SK-N-SH treated with all-trans-retinoic acid at 6 μM for 48 hours (cell line): Measurements from ENCODE around the gene FLG2.

Experiments used
- ATAC-seq: fragments of 200-7000 bp; cut with Tn5 transposase; 3 replicates; pipeline ENCODE4 v1.9.1; 2020; ENCODE audit warnings: mild to moderate bottlenecking, moderate library complexity
- ARNTL ChIP-seq: fragments of 450-650 bp; formaldehyde crosslinking; IDR thresholded peaks from 2 replicates; pipeline ENCODE4 v1.5.0; 2020; ENCODE audit warnings: low read depth, mild to moderate bottlenecking, moderate library complexity, borderline replicate concordance
- BACH2 ChIP-seq: fragments of 250-450 bp; sonication (Bioruptor Pico); IDR thresholded peaks from 2 replicates; pipeline ENCODE4 v1.9.0; 2021; ENCODE audit warnings: mild to moderate bottlenecking, borderline replicate concordance
- CREB5 ChIP-seq: fragments of 250-450 bp; sonication (Bioruptor Pico); IDR thresholded peaks from 2 replicates; pipeline ENCODE4 v1.5.1; 2020; ENCODE audit warnings: low read depth, mild to moderate bottlenecking, moderate library complexity
- CSDC2 ChIP-seq: fragments of 250-450 bp; sonication (Bioruptor Pico); IDR thresholded peaks from 2 replicates; pipeline ENCODE4 v1.5.0; 2020; ENCODE audit warnings: mild to moderate bottlenecking, moderate library complexity
- CSRNP3 ChIP-seq: fragments of 250-450 bp; sonication (Bioruptor Pico); IDR thresholded peaks from 2 replicates; pipeline ENCODE4 v1.5.1; 2021; ENCODE audit warnings: mild to moderate bottlenecking, moderate library complexity
- ESRRG ChIP-seq: fragments of 250-450 bp; sonication (Bioruptor Pico); IDR thresholded peaks from 2 replicates; pipeline ENCODE4 v1.6.1; 2021; ENCODE audit warnings: mild to moderate bottlenecking
- GLIS3 ChIP-seq: fragments of 250-450 bp; sonication (Bioruptor Pico); IDR thresholded peaks from 2 replicates; pipeline ENCODE4 v1.5.0; 2020; ENCODE audit warnings: mild to moderate bottlenecking, moderate library complexity
- ISL1 ChIP-seq: fragments of 250-450 bp; sonication (Bioruptor Pico); IDR thresholded peaks from 2 replicates; pipeline ENCODE4 v2.1.2; 2022; ENCODE audit warnings: mild to moderate bottlenecking, moderate library complexity
- OSR1 ChIP-seq: fragments of 250-450 bp; sonication (Bioruptor Pico); IDR thresholded peaks from 2 replicates; pipeline ENCODE4 v1.8.0; 2022; ENCODE audit warnings: moderate library complexity, mild to moderate bottlenecking, inconsistent platforms
- POU6F1 ChIP-seq: fragments of 250-450 bp; sonication (Bioruptor Pico); IDR thresholded peaks from 2 replicates; pipeline ENCODE4 v1.8.0; 2021; ENCODE audit warnings: low read depth, mild to moderate bottlenecking, moderate library complexity, borderline replicate concordance
- PPARA ChIP-seq: fragments of 250-450 bp; sonication (Bioruptor Pico); IDR thresholded peaks from 2 replicates; pipeline ENCODE4 v1.5.0; 2020; ENCODE audit warnings: mild to moderate bottlenecking, borderline replicate concordance
- RARB ChIP-seq: fragments of 250-450 bp; sonication (Bioruptor Pico); IDR thresholded peaks from 2 replicates; pipeline ENCODE4 v1.8.0; 2021; ENCODE audit warnings: mild to moderate bottlenecking, moderate library complexity
- SNAI2 ChIP-seq: fragments of 250-450 bp; sonication (Bioruptor Pico); IDR thresholded peaks from 2 replicates; pipeline ENCODE4 v1.5.0; 2020; ENCODE audit warnings: mild to moderate bottlenecking, moderate library complexity
- TCF4 ChIP-seq: fragments of 250-450 bp; sonication (Bioruptor Pico); IDR thresholded peaks from 2 replicates; pipeline ENCODE4 v1.8.0; 2021; ENCODE audit warnings: mild to moderate bottlenecking, moderate library complexity, borderline replicate concordance
- TOX ChIP-seq: fragments of 250-450 bp; sonication (Bioruptor Pico); IDR thresholded peaks from 2 replicates; pipeline ENCODE4 v1.8.0; 2021; ENCODE audit warnings: mild to moderate bottlenecking, moderate library complexity, borderline replicate concordance
- ZC3H10 ChIP-seq: fragments of 250-450 bp; sonication (Bioruptor Pico); IDR thresholded peaks from 2 replicates; pipeline ENCODE4 v1.5.1; 2021; ENCODE audit warnings: mild to moderate bottlenecking, moderate library complexity
- ZFP3 ChIP-seq: fragments of 250-450 bp; sonication (Bioruptor Pico); IDR thresholded peaks from 2 replicates; pipeline ENCODE4 v1.5.0; 2020; ENCODE audit warnings: mild to moderate bottlenecking, moderate library complexity
- ZFP30 ChIP-seq: fragments of 450-650 bp; formaldehyde crosslinking; IDR thresholded peaks from 2 replicates; pipeline ENCODE4 v1.5.0; 2022; ENCODE audit warnings: mild to moderate bottlenecking, moderate library complexity
- ZNF565 ChIP-seq: fragments of 450-650 bp; formaldehyde crosslinking; conservative IDR thresholded peaks from 2 replicates; pipeline ENCODE4 v1.5.0; 2020; ENCODE audit warnings: low read depth, mild to moderate bottlenecking, moderate library complexity
- ZNF70 ChIP-seq: fragments of 450-650 bp; formaldehyde crosslinking; IDR thresholded peaks from 2 replicates; pipeline ENCODE4 v1.5.0; 2020; ENCODE audit warnings: mild to moderate bottlenecking, moderate library complexity
- ZNF8 ChIP-seq: fragments of 450-650 bp; formaldehyde crosslinking; IDR thresholded peaks from 2 replicates; pipeline ENCODE4 v1.5.0; 2020; ENCODE audit warnings: mild to moderate bottlenecking, moderate library complexity
- TF ChIP-seq, protein P1 (sequence below): fragments of 250-450 bp; sonication (Bioruptor Pico); IDR thresholded peaks from 2 replicates; pipeline ENCODE4 v1.8.0; 2020; ENCODE audit warnings: mild to moderate bottlenecking, moderate library complexity, borderline replicate concordance

The FLG2 gene

GRCh38 chr1:152348447-152348846, 11.4 kb downstream of the FLG2 start:
- ATAC-seq, result peak; percentile 44; the same call in 1 of the 3 replicates

GRCh38 chr1:152347116-152347728, 12.6 kb downstream of the FLG2 start:
- ATAC-seq, result peak; percentile 96
- TF ChIP-seq CSDC2 (CRISPR knock-in tag) (no peak), RARB (CRISPR knock-in tag) (no peak), TCF4 (CRISPR knock-in tag) (no peak), ISL1 (CRISPR knock-in tag) (no peak), ZNF70 (CRISPR knock-in tag) (no peak), ZFP3 (no peak), POU6F1 (CRISPR knock-in tag) (no peak), ZNF565 (CRISPR knock-in tag) (no peak), TOX (CRISPR knock-in tag) (no peak), GLIS3 (no peak), CSRNP3 (no peak), ESRRG (no peak), ARNTL (CRISPR knock-in tag) (no peak), ZC3H10 (CRISPR knock-in tag) (no peak), PPARA (CRISPR knock-in tag) (no peak), ZFP30 (CRISPR knock-in tag) (no peak)
- TF ChIP-seq, protein P1, sequence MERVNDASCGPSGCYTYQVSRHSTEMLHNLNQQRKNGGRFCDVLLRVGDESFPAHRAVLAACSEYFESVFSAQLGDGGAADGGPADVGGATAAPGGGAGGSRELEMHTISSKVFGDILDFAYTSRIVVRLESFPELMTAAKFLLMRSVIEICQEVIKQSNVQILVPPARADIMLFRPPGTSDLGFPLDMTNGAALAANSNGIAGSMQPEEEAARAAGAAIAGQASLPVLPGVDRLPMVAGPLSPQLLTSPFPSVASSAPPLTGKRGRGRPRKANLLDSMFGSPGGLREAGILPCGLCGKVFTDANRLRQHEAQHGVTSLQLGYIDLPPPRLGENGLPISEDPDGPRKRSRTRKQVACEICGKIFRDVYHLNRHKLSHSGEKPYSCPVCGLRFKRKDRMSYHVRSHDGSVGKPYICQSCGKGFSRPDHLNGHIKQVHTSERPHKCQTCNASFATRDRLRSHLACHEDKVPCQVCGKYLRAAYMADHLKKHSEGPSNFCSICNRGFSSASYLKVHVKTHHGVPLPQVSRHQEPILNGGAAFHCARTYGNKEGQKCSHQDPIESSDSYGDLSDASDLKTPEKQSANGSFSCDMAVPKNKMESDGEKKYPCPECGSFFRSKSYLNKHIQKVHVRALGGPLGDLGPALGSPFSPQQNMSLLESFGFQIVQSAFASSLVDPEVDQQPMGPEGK (CRISPR knock-in tag), result no peak

More at GRCh38 chr1:152348447-152348846, 11.4 kb downstream of the FLG2 start:
- TF ChIP-seq ZNF70 (CRISPR knock-in tag) (no peak), ARNTL (CRISPR knock-in tag) (no peak), ISL1 (CRISPR knock-in tag) (no peak), PPARA (CRISPR knock-in tag) (no peak), ZFP3 (no peak), BACH2 (CRISPR knock-in tag) (no peak), ZNF565 (CRISPR knock-in tag) (no peak), TOX (CRISPR knock-in tag) (no peak), ZNF8 (CRISPR knock-in tag) (no peak), OSR1 (CRISPR knock-in tag) (no peak), SNAI2 (no peak), RARB (CRISPR knock-in tag) (no peak), ESRRG (no peak), ZC3H10 (CRISPR knock-in tag) (no peak), ZFP30 (CRISPR knock-in tag) (no peak), POU6F1 (CRISPR knock-in tag) (no peak), TCF4 (CRISPR knock-in tag) (no peak)
- TF ChIP-seq, protein P1 (CRISPR knock-in tag), result no peak

DNA sequence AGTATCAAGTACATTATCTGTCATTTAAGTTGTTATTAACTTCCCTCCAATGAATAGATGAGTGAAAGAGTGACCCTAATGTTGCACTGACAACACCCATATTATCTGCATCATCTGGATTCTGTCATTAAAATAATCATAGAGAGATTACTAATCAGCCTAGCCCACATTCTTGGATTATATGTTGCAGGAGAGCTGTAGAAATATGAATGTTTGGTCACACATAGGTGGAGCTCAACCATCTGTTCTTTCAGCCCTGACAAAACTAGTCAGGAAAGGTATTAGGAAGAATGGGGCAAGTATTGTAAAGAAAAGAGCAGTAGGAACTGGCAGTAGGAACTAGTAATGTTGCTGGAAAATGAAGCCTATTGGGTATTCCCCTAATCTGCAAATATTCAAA, 15.4 kb downstream of the FLG2 start:
- ATAC-seq, result no peak
- TF ChIP-seq TOX (CRISPR knock-in tag), result no peak
- TF ChIP-seq PPARA (CRISPR knock-in tag), result no peak
- no peak for TF ChIP-seq POU6F1 (CRISPR knock-in tag)
- TF ChIP-seq CREB5 (CRISPR knock-in tag), result no peak
- TF ChIP-seq ARNTL (CRISPR knock-in tag), result no peak
- TF ChIP-seq GLIS3, result no peak
- TF ChIP-seq ZNF8 (CRISPR knock-in tag), result no peak
- TF ChIP-seq ESRRG, result no peak
- TF ChIP-seq ZNF565 (CRISPR knock-in tag), result no peak
- no peak for TF ChIP-seq CSDC2 (CRISPR knock-in tag)
- TF ChIP-seq OSR1 (CRISPR knock-in tag), result no peak
- TF ChIP-seq ISL1 (CRISPR knock-in tag), result no peak
- no peak for TF ChIP-seq TCF4 (CRISPR knock-in tag)
- TF ChIP-seq ZNF70 (CRISPR knock-in tag), result no peak
